Measurements from ENCODE around the gene ACAA2. TPM values are rescaled to one million over a fixed set of nuclear protein-coding genes. Genes with fewer than 3 reads are reported as not detected.

The ACAA2 gene
- total and polyA plus RNA-seq, 2 experiments from 2014 or later: 91.1 to 126 TPM

- TF ChIP-seq CTCF (conservative IDR thresholded peaks at IDR 0.05; ENCODE audit: low read depth in 2 of 2): no peak
- TF ChIP-seq EZH2 (IDR thresholded peaks at IDR 0.05; ENCODE audit: low read depth, unreplicated experiment): no peak
- TF ChIP-seq POLR2AphosphoS5 (IDR thresholded peaks at IDR 0.05; ENCODE audit: low read depth): no peak
- TF ChIP-seq ZNF331 (CRISPR knock-in tag; IDR thresholded peaks at IDR 0.05; ENCODE audit: low read depth): no peak
- no peak for TF ChIP-seq STAT1 (IDR thresholded peaks at IDR 0.05; ENCODE audit: unreplicated experiment)
- no peak for TF ChIP-seq ZNF114 (CRISPR knock-in tag; IDR thresholded peaks at IDR 0.05)
- TF ChIP-seq JUNB (IDR thresholded peaks at IDR 0.05; ENCODE audit: unreplicated experiment): no peak
- TF ChIP-seq ETS1 (IDR thresholded peaks at IDR 0.05): no peak
- no peak for TF ChIP-seq CREB1 (CRISPR knock-in tag; IDR thresholded peaks at IDR 0.05; ENCODE audit: low read depth)
- no peak for TF ChIP-seq REST (IDR thresholded peaks at IDR 0.05; ENCODE audit: unreplicated experiment)
These were observed 22.1 kb upstream of the ACAA2 start (continued) for GRCh38 chr18:49835405-49835804.

GRCh38 chr18:49834258-49834657 is 20.9 kb upstream of the ACAA2 start:
- H3K27me3 Mint-ChIP-seq (ENCODE audit: insufficient read depth, low read depth, poor library complexity): no peaks in the 10 kb centered on the region
- no peaks in the 10 kb centered on the region for H3K27me3 ChIP-seq (ENCODE audit: insufficient read depth)
- peaks cover under 1% of the 10 kb centered on the region; the same call in 2 of the 3 replicates for H3K36me3 Mint-ChIP-seq (ENCODE audit: low read depth)
- H3K27ac Mint-ChIP-seq: no peak overlapping the region
- H3K9me2 ChIP-seq (ENCODE audit: insufficient read depth): no peaks in the 10 kb centered on the region
- H3K36me3 ChIP-seq (ENCODE audit: insufficient read depth): no peaks in the 10 kb centered on the region
- H3K4me1 ChIP-seq (ENCODE audit: insufficient read depth): no peaks in the 10 kb centered on the region
- ATAC-seq: no peak
- H4K20me1 ChIP-seq (replicated peaks; ENCODE audit: insufficient read depth): no peaks in the 10 kb centered on the region
- no peak overlapping the region for H3K4me3 ChIP-seq
- DNase-seq (ENCODE audit: low spot score): no peak
- no peaks in the 10 kb centered on the region for H3F3A ChIP-seq (replicated peaks; ENCODE audit: low read depth)
- H3K4me2 ChIP-seq: no peak overlapping the region
- no peaks in the 10 kb centered on the region for H3K79me2 ChIP-seq (replicated peaks; ENCODE audit: insufficient read depth)
- H3K4me1 Mint-ChIP-seq: no peaks in the 10 kb centered on the region
- no peak overlapping the region for H2AFZ ChIP-seq
- peaks cover 10% of the 10 kb centered on the region; the same call in 2 of the 3 replicates for H3K9me3 Mint-ChIP-seq
- no peak overlapping the region for H3K27ac ChIP-seq (ENCODE audit: low read depth)
- H3K4me3 Mint-ChIP-seq: no peak overlapping the region
- TF ChIP-seq JUNB (IDR thresholded peaks at IDR 0.05; ENCODE audit: unreplicated experiment) (no peak), STAT1 (IDR thresholded peaks at IDR 0.05; ENCODE audit: unreplicated experiment) (no peak), EZH2phosphoT487 (IDR thresholded peaks at IDR 0.05; ENCODE audit: unreplicated experiment) (no peak), ZNF331 (CRISPR knock-in tag; IDR thresholded peaks at IDR 0.05; ENCODE audit: low read depth) (no peak), NANOG (IDR thresholded peaks at IDR 0.05; ENCODE audit: borderline replicate concordance) (no peak), ZNF462 (CRISPR knock-in tag; IDR thresholded peaks at IDR 0.05) (no peak)

Data from GM23338 (cell line).